Activated CD4-positive, alpha-beta memory T cell treated with anti-CD3 and anti-CD28 coated beads, Interleukin-2, amount 10 ng/mL, durations not matched to agents 7 days and 5 days (primary cell): ENCODE measurements around the gene MCF2L. TPM values are rescaled to one million over a fixed set of nuclear protein-coding genes. Genes with fewer than 3 reads are reported as not detected.
"Not testable (repeated sequence)": the region's sequence is repeated elsewhere in the genome, so short reads cannot be mapped to it uniquely, and the experiment has no call there.

Experiments
- CTCF ChIA-PET: fragments of 350-600 bp; sonication (Branson Sonifier 250); formaldehyde crosslinking; loops from one replicate; lab custom pipeline; 2021; ENCODE audit warnings: antibody characterized with exemption, inconsistent platforms; lab: Charles Lee
- POLR2A ChIA-PET: fragments of 350-600 bp; sonication (Branson Sonifier 250); formaldehyde crosslinking; loops from one replicate; lab custom pipeline; 2021; ENCODE audit warnings: antibody characterized with exemption; lab: Charles Lee
- DNase-seq: peaks from one replicate; pipeline ENCODE4 v3.0.0-alpha.2; 2020
- H3K27ac Mint-ChIP-seq: one replicate; pipeline ENCODE4 v1.8.0; 2021; ENCODE audit warnings: mild to moderate bottlenecking, mixed read lengths
- H3K27me3 Mint-ChIP-seq: one replicate; pipeline ENCODE4 v1.8.0; 2021; ENCODE audit warnings: mixed read lengths
- H3K36me3 Mint-ChIP-seq: one replicate; pipeline ENCODE4 v1.8.0; 2021; ENCODE audit warnings: low read depth, mixed read lengths
- H3K4me1 Mint-ChIP-seq: one replicate; pipeline ENCODE4 v1.8.0; 2021; ENCODE audit warnings: mixed read lengths
- H3K4me3 Mint-ChIP-seq: one replicate; pipeline ENCODE4 v1.8.0; 2021; ENCODE audit warnings: mild to moderate bottlenecking, mixed read lengths
- H3K9me3 Mint-ChIP-seq: one replicate; pipeline ENCODE4 v1.8.0; 2021; ENCODE audit warnings: mixed read lengths
- total RNA-seq, 2 experiments: library from RNA; stranded (reverse); gene quantifications; one replicate each; pipeline ENCODE4 v1.2.3, GENCODE V29; 2021

MCF2L gene
- total RNA-seq, 2 experiments from 2014 or later: 0.33 to 0.86 TPM

GRCh38 chr13:112934078-112934477 lies 34.9 kb upstream of the MCF2L start:
- POLR2A ChIA-PET: no interaction called here

GRCh38 chr13:112938680-112939079 lies 30.3 kb upstream of the MCF2L start:
- Mint-ChIP-seq H3K27me3 (peaks cover 21% of the 10 kb centered on the region), H3K27ac (no peak overlapping the region), H3K36me3 (no peaks in the 10 kb centered on the region), H3K4me3 (no peak overlapping the region), H3K4me1 (peaks cover 4% of the 10 kb centered on the region), H3K9me3 (no peaks in the 10 kb centered on the region)
- DNase-seq: no peak
- ChIA-PET CTCF (no interaction called here), POLR2A (no interaction called here)

More at GRCh38 chr13:112934078-112934477, 34.9 kb upstream of the MCF2L start:
- Mint-ChIP-seq H3K36me3 (no peaks in the 10 kb centered on the region), H3K4me3 (no peak overlapping the region), H3K27me3 (peaks cover 21% of the 10 kb centered on the region), H3K9me3 (no peaks in the 10 kb centered on the region), H3K27ac (no peak overlapping the region), H3K4me1 (peaks cover 11% of the 10 kb centered on the region)
- CTCF ChIA-PET: no interaction called here
- no peak for DNase-seq

- no peaks in the 10 kb centered on the region for H3K36me3 Mint-ChIP-seq
- ChIA-PET POLR2A (no interaction called here), CTCF (interaction anchor here (0.8 kb wide), 1 partner anchor 454 kb away, joined by 3 read pairs; no protein-coding TSS in a partner anchor)
- no peaks in the 10 kb centered on the region for H3K9me3 Mint-ChIP-seq
- no peak for DNase-seq
- peaks cover 4% of the 10 kb centered on the region for H3K4me1 Mint-ChIP-seq
- peaks cover 24% of the 10 kb centered on the region for H3K27me3 Mint-ChIP-seq
- no peak overlapping the region for H3K27ac Mint-ChIP-seq
- no peak overlapping the region for H3K4me3 Mint-ChIP-seq
Observed at GRCh38 chr13:112940236-112940635, 28.8 kb upstream of the MCF2L start.

GRCh38 chr13:112941349-112941748 lies 27.7 kb upstream of the MCF2L start:
- POLR2A ChIA-PET: no interaction called here
- H3K9me3 Mint-ChIP-seq: no peaks in the 10 kb centered on the region
- H3K4me1 Mint-ChIP-seq: peaks cover 4% of the 10 kb centered on the region
- H3K27me3 Mint-ChIP-seq: peaks cover 30% of the 10 kb centered on the region
- CTCF ChIA-PET: interaction anchor here (0.8 kb wide), 1 partner anchor 453 kb away, joined by 3 read pairs; no protein-coding TSS in a partner anchor
- no peak overlapping the region for H3K27ac Mint-ChIP-seq
- no peak for DNase-seq
- H3K4me3 Mint-ChIP-seq: no peak overlapping the region
- no peaks in the 10 kb centered on the region for H3K36me3 Mint-ChIP-seq

GRCh38 chr13:112941765-112942164 lies 27.2 kb upstream of the MCF2L start:
- CTCF ChIA-PET: interaction anchor here (0.6 kb wide), 1 partner anchor 256 kb away, joined by 3 read pairs; no protein-coding TSS in a partner anchor

GRCh38 chr13:112942689-112943308 lies 26.2 kb upstream of the MCF2L start:
- ChIA-PET POLR2A (interaction anchor here (0.8 to 1.2 kb wide), 2 partner anchors 267 to 296 kb away, joined by 3 to 4 read pairs; partner anchors contain the start of gene CUL4A), CTCF (interaction anchor here (0.7 to 3.1 kb wide), 11 partner anchors 15 to 620 kb away, joined by 3 to 35 read pairs (median 4); no protein-coding TSS in a partner anchor)
- no peaks in the 10 kb centered on the region for H3K36me3 Mint-ChIP-seq
- peak; percentile 94 for DNase-seq
- peak overlapping the region; percentile 73 for H3K4me3 Mint-ChIP-seq
- H3K4me1 Mint-ChIP-seq: peaks cover 4% of the 10 kb centered on the region
- H3K9me3 Mint-ChIP-seq: no peaks in the 10 kb centered on the region
- H3K27ac Mint-ChIP-seq: no peak overlapping the region
- peaks cover 34% of the 10 kb centered on the region for H3K27me3 Mint-ChIP-seq

More at GRCh38 chr13:112941765-112942164, 27.2 kb upstream of the MCF2L start:
- DNase-seq, H3K9me3 Mint-ChIP-seq, H3K36me3 Mint-ChIP-seq, POLR2A ChIA-PET, H3K27ac Mint-ChIP-seq, H3K4me1 Mint-ChIP-seq, H3K4me3 Mint-ChIP-seq: not testable (repeated sequence)
- peaks cover 34% of the 10 kb centered on the region for H3K27me3 Mint-ChIP-seq

- Mint-ChIP-seq H3K27ac (no peak overlapping the region), H3K27me3 (peaks cover 38% of the 10 kb centered on the region), H3K36me3 (no peaks in the 10 kb centered on the region), H3K4me3 (peak overlapping the region; percentile 62), H3K9me3 (no peaks in the 10 kb centered on the region), H3K4me1 (peaks cover 4% of the 10 kb centered on the region)
- DNase-seq: peak; percentile 25
- POLR2A ChIA-PET: interaction anchor here (0.8 to 1.2 kb wide), 2 partner anchors 266 to 295 kb away, joined by 3 to 4 read pairs; partner anchors contain the start of gene CUL4A
- CTCF ChIA-PET: interaction anchor here (0.7 to 3.1 kb wide), 12 partner anchors 14 to 619 kb away, joined by 3 to 35 read pairs (median 4); no protein-coding TSS in a partner anchor
Observed at GRCh38 chr13:112943309-112944125, 25.5 kb upstream of the MCF2L start.

- H3K27ac Mint-ChIP-seq: no peak overlapping the region
- CTCF ChIA-PET: no interaction called here
Observed at GRCh38 chr13:112947796-112948195, 21.2 kb upstream of the MCF2L start.

GRCh38 chr13:112951674-112952371 lies 17.2 kb upstream of the MCF2L start:
- no peaks in the 10 kb centered on the region for H3K36me3 Mint-ChIP-seq
- H3K9me3 Mint-ChIP-seq: no peaks in the 10 kb centered on the region
- DNase-seq: no peak
- CTCF ChIA-PET: no interaction called here
- H3K4me3 Mint-ChIP-seq: no peak overlapping the region
- H3K27ac Mint-ChIP-seq: no peak overlapping the region
- peaks cover 28% of the 10 kb centered on the region for H3K27me3 Mint-ChIP-seq
- H3K4me1 Mint-ChIP-seq: no peaks in the 10 kb centered on the region
- POLR2A ChIA-PET: no interaction called here

More at GRCh38 chr13:112947796-112948195, 21.2 kb upstream of the MCF2L start:
- no peak overlapping the region for H3K4me3 Mint-ChIP-seq
- POLR2A ChIA-PET: no interaction called here
- H3K36me3 Mint-ChIP-seq: no peaks in the 10 kb centered on the region
- H3K27me3 Mint-ChIP-seq: peaks cover 40% of the 10 kb centered on the region
- H3K9me3 Mint-ChIP-seq: no peaks in the 10 kb centered on the region
- DNase-seq: no peak
- H3K4me1 Mint-ChIP-seq: peaks cover 1% of the 10 kb centered on the region

GRCh38 chr13:112952759-112953551 lies 16.1 kb upstream of the MCF2L start:
- Mint-ChIP-seq H3K27ac (no peak overlapping the region), H3K4me1 (no peaks in the 10 kb centered on the region), H3K4me3 (no peak overlapping the region), H3K9me3 (no peaks in the 10 kb centered on the region), H3K27me3 (peaks cover 22% of the 10 kb centered on the region), H3K36me3 (no peaks in the 10 kb centered on the region)
- ChIA-PET CTCF (no interaction called here), POLR2A (no interaction called here)
- no peak for DNase-seq

GRCh38 chr13:112953591-112954487 lies 15.2 kb upstream of the MCF2L start:
- Mint-ChIP-seq H3K27ac (no peak overlapping the region), H3K36me3 (no peaks in the 10 kb centered on the region), H3K4me3 (no peak overlapping the region), H3K4me1 (no peaks in the 10 kb centered on the region), H3K9me3 (no peaks in the 10 kb centered on the region), H3K27me3 (peaks cover 17% of the 10 kb centered on the region)
- DNase-seq: no peak
- ChIA-PET CTCF (no interaction called here), POLR2A (no interaction called here)
